GM12892 (cell line): ENCODE data around the gene PSMD11.

Experiments
- POLR2A ChIP-seq: IDR thresholded peaks from 2 replicates; pipeline ENCODE4 v1.6.1; 2011; ENCODE audit warnings: low read depth, low read length, control low read depth
- POLR2AphosphoS5 ChIP-seq: IDR thresholded peaks from 2 replicates; pipeline ENCODE4 v1.6.1; 2011; ENCODE audit warnings: low read depth, low read length, control low read depth
- TAF1 ChIP-seq: IDR thresholded peaks from 2 replicates; pipeline ENCODE4 v1.6.1; 2011; ENCODE audit warnings: low read depth, mild to moderate bottlenecking, control low read depth, low read length, borderline replicate concordance

DNA sequence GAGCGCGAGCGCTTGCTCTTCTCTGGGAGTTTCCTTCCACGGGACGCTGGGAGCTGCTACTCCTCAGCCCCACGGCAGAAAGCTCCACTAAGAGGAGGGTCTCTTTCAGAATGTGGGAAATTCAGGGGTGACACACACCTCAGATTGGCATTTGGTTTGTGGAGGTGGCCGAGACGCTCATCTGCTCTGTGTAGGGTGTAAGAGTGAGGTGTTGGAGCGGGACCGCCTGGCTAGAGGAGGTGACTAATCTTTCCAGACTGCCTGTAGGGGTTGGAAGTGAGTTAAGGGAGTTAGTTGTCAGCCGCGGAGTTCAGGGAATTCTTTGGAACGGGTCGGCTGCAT is 735 bp downstream of the PSMD11 start:
- TF ChIP-seq POLR2A (no peak), POLR2AphosphoS5 (no peak), TAF1 (no peak)
